ENCODE results near the gene TEX13C.

Gene TEX13C

GRCh38 chrX:125293850-125294780 lies 25.6 kb upstream of the TEX13C start:
- Histone ChIP-seq H3K4me3 (ENCODE audit: low read length) (no peak overlapping the region), H2BK120ac (ENCODE audit: low read depth, low read length) (no peak overlapping the region), H4K8ac (ENCODE audit: low read depth, low read length) (no peak overlapping the region), H3K4me2 (ENCODE audit: low read length) (no peak overlapping the region), H2BK5ac (ENCODE audit: low read length) (no peak overlapping the region), H3K4ac (ENCODE audit: low read depth, low read length) (no peak overlapping the region), H2AK5ac (ENCODE audit: low read length) (no peak overlapping the region), H4K5ac (ENCODE audit: low read length) (no peak overlapping the region), H2BK15ac (replicated peaks; ENCODE audit: low read depth) (no peak overlapping the region), H3K27me3 (ENCODE audit: insufficient read depth, low read length, poor library complexity) (no peaks in the 10 kb centered on the region), H3K4me1 (ENCODE audit: control insufficient read depth, low read depth, low read length) (no peaks in the 10 kb centered on the region), H3K79me1 (ENCODE audit: low read length) (no peaks in the 10 kb centered on the region), H3K27ac (ENCODE audit: low read depth, low read length) (no peak overlapping the region), H3K18ac (ENCODE audit: low read length) (no peak overlapping the region), H3K79me2 (ENCODE audit: control insufficient read depth, insufficient read depth, low read length) (no peaks in the 10 kb centered on the region), H3K36me3 (ENCODE audit: control insufficient read depth, insufficient read depth, low read length) (no peaks in the 10 kb centered on the region), H3K56ac (ENCODE audit: low read length) (no peak overlapping the region), H3K9ac (ENCODE audit: low read length) (no peak overlapping the region), H3K23ac (ENCODE audit: low read length) (no peak overlapping the region)
- DNase-seq, result no peak
- no CpG with 5 or more reads among the region's 1 CpG for WGBS (ENCODE audit: extremely low coverage, insufficient coverage, low lambda C conversion rate)

GRCh38 chrX:125295337-125295736 lies 24.3 kb upstream of the TEX13C start:
- Histone ChIP-seq H4K5ac (ENCODE audit: low read length) (no peak overlapping the region), H2AK5ac (ENCODE audit: low read length) (no peak overlapping the region), H3K27ac (ENCODE audit: low read depth, low read length) (no peak overlapping the region), H2BK120ac (ENCODE audit: low read depth, low read length) (no peak overlapping the region), H3K36me3 (ENCODE audit: control insufficient read depth, insufficient read depth, low read length) (no peaks in the 10 kb centered on the region), H3K9ac (ENCODE audit: low read length) (no peak overlapping the region), H3K4me1 (ENCODE audit: control insufficient read depth, low read depth, low read length) (no peaks in the 10 kb centered on the region), H3K4me3 (ENCODE audit: low read length) (no peak overlapping the region), H3K4me2 (ENCODE audit: low read length) (no peak overlapping the region), H2BK15ac (replicated peaks; ENCODE audit: low read depth) (no peak overlapping the region), H2BK5ac (ENCODE audit: low read length) (no peak overlapping the region), H3K56ac (ENCODE audit: low read length) (no peak overlapping the region), H3K79me1 (ENCODE audit: low read length) (no peaks in the 10 kb centered on the region), H3K4ac (ENCODE audit: low read depth, low read length) (no peak overlapping the region), H4K8ac (ENCODE audit: low read depth, low read length) (no peak overlapping the region), H3K27me3 (ENCODE audit: insufficient read depth, low read length, poor library complexity) (no peaks in the 10 kb centered on the region), H3K23ac (ENCODE audit: low read length) (no peak overlapping the region), H3K79me2 (ENCODE audit: control insufficient read depth, insufficient read depth, low read length) (no peaks in the 10 kb centered on the region), H3K18ac (ENCODE audit: low read length) (no peak overlapping the region)
- WGBS (ENCODE audit: extremely low coverage, insufficient coverage, low lambda C conversion rate), result no CpG with 5 or more reads among the region's 2 CpGs
- DNase-seq, result no peak

- no peaks in the 10 kb centered on the region for H3K36me3 ChIP-seq (ENCODE audit: control insufficient read depth, insufficient read depth, low read length)
- no peak overlapping the region for H3K27ac ChIP-seq (ENCODE audit: low read depth, low read length)
- no peaks in the 10 kb centered on the region for H3K79me2 ChIP-seq (ENCODE audit: control insufficient read depth, insufficient read depth, low read length)
- no peak overlapping the region for H3K4ac ChIP-seq (ENCODE audit: low read depth, low read length)
- no CpG with 5 or more reads among the region's 2 CpGs for WGBS (ENCODE audit: extremely low coverage, insufficient coverage, low lambda C conversion rate)
- no peak overlapping the region for H3K4me2 ChIP-seq (ENCODE audit: low read length)
- H4K5ac ChIP-seq (ENCODE audit: low read length), result no peak overlapping the region
- H2BK15ac ChIP-seq (replicated peaks; ENCODE audit: low read depth), result no peak overlapping the region
- H2BK5ac ChIP-seq (ENCODE audit: low read length), result no peak overlapping the region
- DNase-seq, result no peak
- H2BK120ac ChIP-seq (ENCODE audit: low read depth, low read length), result no peak overlapping the region
- no peak overlapping the region for H3K9ac ChIP-seq (ENCODE audit: low read length)
- H3K18ac ChIP-seq (ENCODE audit: low read length), result no peak overlapping the region
- H3K27me3 ChIP-seq (ENCODE audit: insufficient read depth, low read length, poor library complexity), result no peaks in the 10 kb centered on the region
- no peak overlapping the region for H3K23ac ChIP-seq (ENCODE audit: low read length)
- no peaks in the 10 kb centered on the region for H3K79me1 ChIP-seq (ENCODE audit: low read length)
- H3K56ac ChIP-seq (ENCODE audit: low read length), result no peak overlapping the region
- no peaks in the 10 kb centered on the region for H3K4me1 ChIP-seq (ENCODE audit: control insufficient read depth, low read depth, low read length)
- no peak overlapping the region for H2AK5ac ChIP-seq (ENCODE audit: low read length)
- no peak overlapping the region for H3K4me3 ChIP-seq (ENCODE audit: low read length)
- no peak overlapping the region for H4K8ac ChIP-seq (ENCODE audit: low read depth, low read length)
These were observed 20.8 kb upstream of the TEX13C start for GRCh38 chrX:125298871-125299270.

GRCh38 chrX:125306335-125306866 lies 13.3 kb upstream of the TEX13C start:
- H3K23ac ChIP-seq (ENCODE audit: low read length), result no peak overlapping the region
- no peak overlapping the region for H4K8ac ChIP-seq (ENCODE audit: low read depth, low read length)
- no peak overlapping the region for H4K5ac ChIP-seq (ENCODE audit: low read length)
- no peak overlapping the region for H3K9ac ChIP-seq (ENCODE audit: low read length)
- H3K79me1 ChIP-seq (ENCODE audit: low read length), result no peaks in the 10 kb centered on the region
- no peak overlapping the region for H2AK5ac ChIP-seq (ENCODE audit: low read length)
- no peak overlapping the region for H3K4me2 ChIP-seq (ENCODE audit: low read length)
- H3K4me1 ChIP-seq (ENCODE audit: control insufficient read depth, low read depth, low read length), result no peaks in the 10 kb centered on the region
- no peaks in the 10 kb centered on the region for H3K79me2 ChIP-seq (ENCODE audit: control insufficient read depth, insufficient read depth, low read length)
- H3K56ac ChIP-seq (ENCODE audit: low read length), result no peak overlapping the region
- H3K4ac ChIP-seq (ENCODE audit: low read depth, low read length), result no peak overlapping the region
- peak; percentile 11 for DNase-seq
- H3K27me3 ChIP-seq (ENCODE audit: insufficient read depth, low read length, poor library complexity), result no peaks in the 10 kb centered on the region
- no CpG with 5 or more reads among the region's 1 CpG for WGBS (ENCODE audit: extremely low coverage, insufficient coverage, low lambda C conversion rate)
- no peak overlapping the region for H2BK120ac ChIP-seq (ENCODE audit: low read depth, low read length)
- H2BK5ac ChIP-seq (ENCODE audit: low read length), result no peak overlapping the region
- no peak overlapping the region for H3K27ac ChIP-seq (ENCODE audit: low read depth, low read length)
- no peak overlapping the region for H2BK15ac ChIP-seq (replicated peaks; ENCODE audit: low read depth)
- no peaks in the 10 kb centered on the region for H3K36me3 ChIP-seq (ENCODE audit: control insufficient read depth, insufficient read depth, low read length)
- H3K18ac ChIP-seq (ENCODE audit: low read length), result no peak overlapping the region
- no peak overlapping the region for H3K4me3 ChIP-seq (ENCODE audit: low read length)

- H4K8ac ChIP-seq (ENCODE audit: low read depth, low read length), result no peak overlapping the region
- H2BK15ac ChIP-seq (replicated peaks; ENCODE audit: low read depth), result no peak overlapping the region
- no peak for DNase-seq
- H3K4me1 ChIP-seq (ENCODE audit: control insufficient read depth, low read depth, low read length), result no peaks in the 10 kb centered on the region
- no peak overlapping the region for H3K4me3 ChIP-seq (ENCODE audit: low read length)
- no peak overlapping the region for H2BK5ac ChIP-seq (ENCODE audit: low read length)
- H3K23ac ChIP-seq (ENCODE audit: low read length), result no peak overlapping the region
- H3K79me1 ChIP-seq (ENCODE audit: low read length), result no peaks in the 10 kb centered on the region
- no peak overlapping the region for H2AK5ac ChIP-seq (ENCODE audit: low read length)
- no peaks in the 10 kb centered on the region for H3K79me2 ChIP-seq (ENCODE audit: control insufficient read depth, insufficient read depth, low read length)
- no peaks in the 10 kb centered on the region for H3K27me3 ChIP-seq (ENCODE audit: insufficient read depth, low read length, poor library complexity)
- no peak overlapping the region for H4K5ac ChIP-seq (ENCODE audit: low read length)
- no peak overlapping the region for H3K4me2 ChIP-seq (ENCODE audit: low read length)
- H3K4ac ChIP-seq (ENCODE audit: low read depth, low read length), result no peak overlapping the region
- no peaks in the 10 kb centered on the region for H3K36me3 ChIP-seq (ENCODE audit: control insufficient read depth, insufficient read depth, low read length)
- H3K27ac ChIP-seq (ENCODE audit: low read depth, low read length), result no peak overlapping the region
- H2BK120ac ChIP-seq (ENCODE audit: low read depth, low read length), result no peak overlapping the region
- no peak overlapping the region for H3K18ac ChIP-seq (ENCODE audit: low read length)
- H3K9ac ChIP-seq (ENCODE audit: low read length), result no peak overlapping the region
- H3K56ac ChIP-seq (ENCODE audit: low read length), result no peak overlapping the region
These were observed 11.0 kb upstream of the TEX13C start for GRCh38 chrX:125308653-125309052.
